ENCODE measurements around the gene CD248. TPM values are rescaled to one million over a fixed set of nuclear protein-coding genes. Genes with fewer than 3 reads are reported as not detected.
"Not testable (repeated sequence)": the region's sequence is repeated elsewhere in the genome, so short reads cannot be mapped to it uniquely, and the experiment has no call there.

Gene CD248
- total RNA-seq, 1 experiment from 2014 or later = not detected

DNA sequence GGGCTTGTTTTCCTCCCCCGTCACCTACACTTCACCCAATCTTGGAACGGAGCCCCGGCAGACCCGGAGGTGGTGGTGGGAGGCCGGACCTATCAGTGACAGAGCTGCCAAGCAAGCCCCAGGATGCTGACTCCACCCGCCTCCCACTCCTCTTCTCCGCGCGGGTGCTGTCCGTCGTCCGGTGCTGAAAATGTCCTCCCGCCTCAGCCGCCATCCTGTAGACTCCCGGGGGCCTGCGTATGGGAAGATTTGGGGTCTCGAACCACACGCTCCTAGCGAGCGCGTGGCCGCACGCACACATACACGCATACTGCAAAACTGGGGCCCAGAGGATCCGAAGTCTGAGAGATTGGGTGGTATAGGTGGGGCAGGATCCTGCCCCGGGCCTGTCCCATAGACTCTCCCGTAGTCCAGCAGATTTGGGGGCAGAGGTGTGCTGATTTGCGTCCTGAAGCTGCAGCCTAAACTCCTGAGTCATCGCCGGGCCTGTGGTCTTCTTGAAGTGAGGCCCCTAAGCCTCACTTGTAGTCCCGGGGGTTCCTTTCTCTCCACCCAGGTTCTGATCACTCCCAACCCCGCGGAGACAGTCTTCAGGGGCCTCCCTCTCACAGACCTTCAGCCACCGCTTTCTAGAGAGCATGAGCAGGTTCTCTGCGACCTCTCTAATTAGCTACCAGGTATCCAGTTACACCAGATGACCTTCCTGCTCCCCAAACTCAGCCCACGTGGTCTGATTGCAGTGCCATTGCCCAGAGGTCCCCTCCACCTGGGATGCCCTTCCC lies 27.1 kb downstream of the CD248 start:
- DNase-seq (ENCODE audit: low spot score) = no peak

DNA sequence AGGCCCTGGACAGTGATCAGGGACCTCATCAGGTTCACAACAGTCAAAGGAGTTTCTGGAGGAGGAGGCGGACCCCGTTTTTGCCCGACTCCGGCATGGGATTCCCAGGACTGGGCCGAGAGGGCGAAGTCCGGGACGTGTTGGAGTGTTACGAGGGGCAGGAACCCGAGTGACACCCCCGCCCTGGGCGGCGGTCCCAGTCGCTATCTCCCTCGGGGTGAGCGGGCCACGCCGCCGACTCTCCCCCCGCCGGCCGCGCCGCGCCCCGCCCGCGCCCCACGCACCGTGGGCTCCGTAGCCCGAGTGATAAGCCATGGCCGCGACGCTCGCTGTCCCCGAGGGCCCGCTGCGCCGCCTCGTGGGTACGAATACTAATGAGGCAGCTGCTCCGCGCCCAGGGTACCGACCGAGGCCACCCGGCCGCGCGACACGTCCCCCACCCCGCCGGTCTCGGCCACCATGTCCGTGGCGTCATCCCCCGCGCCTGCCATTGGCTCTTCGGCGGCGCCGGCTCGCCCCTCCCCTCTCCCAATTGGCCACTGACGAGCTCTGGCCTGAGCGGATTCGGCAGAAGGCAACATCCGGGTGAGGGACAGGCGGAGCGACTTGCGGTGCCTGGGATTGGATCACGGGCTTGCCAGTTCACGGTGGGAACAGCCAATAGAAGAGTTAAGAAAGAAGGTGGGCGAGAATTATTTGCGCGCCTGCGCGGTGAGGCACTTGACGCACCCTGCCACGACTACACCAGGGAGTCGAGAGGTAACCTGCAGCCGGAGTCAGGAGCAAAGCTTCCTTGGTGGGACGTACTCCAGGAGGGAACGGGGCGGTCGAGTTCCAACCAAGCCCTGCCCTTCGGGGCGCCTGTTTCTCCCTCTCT lies 27.9 kb downstream of the CD248 start, which contains the start of gene YIF1A:
Gene YIF1A, minus strand, starts transcription at position 473 of the 877 bp plus-strand sequence. Its CDS starts 158 bp downstream, at position 315.
- peak; percentile 98 for DNase-seq (ENCODE audit: low spot score)

DNA sequence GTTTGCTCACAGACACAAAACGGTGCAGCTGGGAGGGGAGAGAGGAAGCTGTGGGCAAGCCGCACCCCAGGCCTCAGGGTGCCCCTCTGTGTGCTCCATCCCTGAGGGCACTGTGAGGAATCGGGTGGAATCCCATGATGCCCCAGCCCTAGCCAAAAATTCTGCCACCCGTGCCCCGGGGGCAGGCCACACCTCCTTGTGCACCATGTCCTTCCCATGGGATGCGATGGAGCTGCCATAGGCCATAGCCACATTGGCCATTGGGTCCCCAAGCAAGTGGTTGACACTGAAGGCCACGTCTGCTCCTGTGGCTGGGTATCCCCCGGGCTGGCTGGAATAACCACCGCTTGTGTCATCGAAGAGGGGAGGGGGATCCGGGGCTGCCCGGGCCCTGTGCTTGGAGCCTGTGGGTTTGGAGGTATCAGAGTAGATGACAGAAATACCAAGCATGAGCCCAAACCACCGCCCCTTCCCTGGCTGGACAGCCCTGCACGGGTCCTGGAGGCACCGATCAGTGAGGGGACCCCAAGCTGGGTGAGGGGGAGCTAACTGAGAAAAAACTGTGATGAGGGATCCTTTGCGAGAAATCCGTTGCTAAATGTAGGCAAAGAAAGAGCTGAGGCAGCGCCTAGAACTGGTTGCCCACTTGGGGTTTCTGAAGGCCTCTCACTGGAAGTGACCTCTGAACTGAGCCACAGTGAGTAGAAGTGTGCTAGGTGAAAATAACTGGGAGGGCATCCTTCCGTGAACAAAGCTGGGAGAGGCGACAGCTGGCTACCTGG lies 28.8 kb downstream of the CD248 start:
- peak; percentile 12 for DNase-seq (ENCODE audit: low spot score)

DNA sequence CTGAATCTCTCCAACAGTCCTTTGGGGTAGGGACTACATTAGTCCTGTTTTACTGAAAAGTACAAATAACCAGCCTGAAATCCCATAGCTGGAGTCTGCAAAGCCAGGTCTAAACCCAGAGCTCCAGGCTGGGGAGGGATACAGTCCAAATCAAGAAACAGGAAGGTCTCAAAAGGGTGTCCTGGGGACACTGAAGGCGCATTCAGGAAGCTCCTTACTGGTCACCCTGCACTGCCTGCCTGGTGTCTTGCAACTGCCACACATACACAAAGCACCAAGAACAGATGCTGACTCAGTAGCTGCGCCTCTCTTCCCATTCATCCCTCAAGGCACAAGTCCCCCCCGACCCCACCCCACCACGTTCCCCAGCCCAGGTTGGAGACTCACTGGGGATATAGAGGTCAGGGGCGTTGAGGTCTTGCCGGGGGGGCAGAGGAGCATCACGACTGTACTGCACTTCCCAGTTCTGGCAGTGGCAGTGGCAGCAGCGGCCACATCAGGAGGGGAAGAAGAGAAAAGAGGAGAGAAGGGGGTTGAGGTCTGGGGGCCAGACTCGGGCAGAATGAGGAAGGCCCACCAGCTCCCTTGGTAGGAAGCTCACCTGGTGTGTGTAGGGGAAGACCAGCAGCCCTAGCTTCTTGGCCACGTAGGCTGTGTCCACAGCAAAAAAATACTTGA lies 29.5 kb downstream of the CD248 start:
- no peak for DNase-seq (ENCODE audit: low spot score)

DNA sequence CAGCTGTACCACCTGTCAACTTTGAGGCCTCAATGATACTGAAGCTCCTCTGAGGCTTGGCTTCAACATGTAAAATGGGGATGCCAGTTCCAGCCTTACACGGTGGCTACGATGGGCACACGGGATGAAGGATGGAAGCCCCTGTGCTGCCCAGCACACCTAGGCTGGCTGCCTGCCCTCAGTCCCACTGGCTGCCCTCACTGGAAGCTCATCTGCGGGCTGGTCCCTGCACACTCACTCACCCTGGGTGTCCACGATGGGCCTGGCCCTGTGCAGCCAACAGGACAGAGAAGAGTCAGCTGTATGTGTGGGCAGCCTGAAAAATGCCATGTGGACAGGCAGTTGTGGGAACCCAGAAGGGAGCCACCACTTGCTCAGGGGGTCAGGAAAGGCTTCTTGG lies 30.1 kb downstream of the CD248 start:
- DNase-seq (ENCODE audit: low spot score) = no peak

DNA sequence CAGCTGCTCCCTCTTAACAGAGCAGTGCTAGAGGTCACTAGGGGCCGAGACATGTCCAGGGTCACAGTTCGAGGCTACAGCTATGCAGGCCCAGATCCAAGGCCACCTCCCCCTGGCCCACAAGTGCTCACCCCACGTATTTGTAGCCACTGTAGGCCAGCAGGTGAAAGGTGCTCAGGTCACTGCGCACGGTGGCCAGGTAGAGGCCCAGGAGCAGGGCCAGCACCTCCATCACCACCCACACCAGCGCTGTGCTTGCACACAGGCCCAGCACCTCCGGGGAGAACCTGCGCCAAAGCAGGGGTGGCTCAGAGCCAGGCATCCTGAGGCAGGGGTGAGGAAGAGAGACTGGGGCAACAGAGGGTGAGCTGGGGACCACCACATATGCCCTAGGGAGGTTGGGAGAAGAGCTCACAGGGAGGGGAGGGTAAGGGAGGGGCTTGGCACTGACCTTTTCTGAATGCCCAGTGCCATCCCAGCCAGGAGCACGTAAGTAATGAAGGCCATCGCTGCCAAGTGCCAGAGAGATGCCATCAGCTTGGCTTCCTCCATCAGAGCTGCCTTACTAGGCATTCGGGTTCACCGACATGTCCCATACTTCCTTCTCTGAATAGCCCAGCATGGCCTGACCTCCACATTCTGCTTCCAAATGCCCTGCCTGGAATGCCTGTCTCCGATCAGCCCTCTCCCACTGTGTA lies 31.4 kb downstream of the CD248 start:
- no peak for DNase-seq (ENCODE audit: low spot score)

DNA sequence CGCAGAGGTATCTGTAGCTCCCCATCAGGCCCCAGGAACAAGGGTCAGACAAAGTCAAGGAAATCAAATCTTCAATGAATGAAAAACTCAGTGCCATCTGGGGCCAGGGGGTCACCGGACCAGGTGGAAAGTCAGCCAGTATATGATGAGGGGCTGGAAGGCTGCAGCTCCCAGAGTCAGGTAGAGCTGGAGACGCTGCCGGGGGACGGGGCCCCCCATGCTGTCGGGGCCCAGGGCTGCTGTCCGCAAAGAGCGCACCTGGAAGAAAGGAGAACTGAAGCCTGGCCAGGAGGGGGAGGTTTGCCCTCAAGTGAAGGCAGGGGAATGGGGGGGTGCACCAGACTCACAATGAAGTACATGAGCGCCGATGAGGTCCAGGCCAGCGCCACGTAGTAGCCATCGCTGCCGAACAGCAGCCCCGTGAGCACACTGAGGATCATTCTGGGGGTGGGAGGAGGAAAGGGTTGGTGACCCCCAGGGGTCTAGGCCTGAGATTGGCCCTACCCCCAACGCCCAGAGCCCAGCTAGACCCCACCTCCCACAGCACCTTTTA lies 32.2 kb downstream of the CD248 start:
- DNase-seq (ENCODE audit: low spot score) = no peak

DNA sequence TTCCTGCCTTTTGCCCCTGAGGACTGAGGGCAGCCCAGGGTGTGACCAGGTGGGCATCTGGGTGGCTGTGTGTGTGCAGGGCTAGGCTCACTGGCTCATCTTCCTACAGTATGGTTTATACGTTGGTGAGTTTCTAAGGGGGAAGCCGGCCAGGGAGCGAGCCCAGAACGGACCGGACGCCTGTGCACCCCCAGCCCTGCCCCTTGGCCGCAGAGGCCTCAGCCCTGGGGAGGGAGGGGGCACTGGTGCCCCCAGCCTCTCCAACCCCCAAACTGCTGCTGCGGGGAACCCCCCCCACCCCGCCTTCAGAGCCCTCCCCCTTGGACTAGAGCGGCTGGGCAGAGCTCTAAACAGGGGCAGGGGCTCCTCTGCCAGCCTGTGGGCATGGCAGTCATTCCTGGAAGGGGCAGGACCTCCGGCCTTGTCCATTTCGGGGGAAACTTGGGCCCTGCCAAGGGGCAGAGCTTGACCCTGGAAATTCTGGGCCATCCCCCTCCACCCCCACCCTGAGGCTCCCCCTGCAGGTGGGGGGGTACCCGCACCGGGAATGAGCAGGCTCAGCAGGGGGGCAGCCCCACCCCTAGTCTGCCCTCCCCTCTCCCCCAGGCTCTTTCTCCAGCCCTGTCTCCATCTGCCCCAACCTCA lies 33.3 kb downstream of the CD248 start:
- no peak for DNase-seq (ENCODE audit: low spot score)

DNA sequence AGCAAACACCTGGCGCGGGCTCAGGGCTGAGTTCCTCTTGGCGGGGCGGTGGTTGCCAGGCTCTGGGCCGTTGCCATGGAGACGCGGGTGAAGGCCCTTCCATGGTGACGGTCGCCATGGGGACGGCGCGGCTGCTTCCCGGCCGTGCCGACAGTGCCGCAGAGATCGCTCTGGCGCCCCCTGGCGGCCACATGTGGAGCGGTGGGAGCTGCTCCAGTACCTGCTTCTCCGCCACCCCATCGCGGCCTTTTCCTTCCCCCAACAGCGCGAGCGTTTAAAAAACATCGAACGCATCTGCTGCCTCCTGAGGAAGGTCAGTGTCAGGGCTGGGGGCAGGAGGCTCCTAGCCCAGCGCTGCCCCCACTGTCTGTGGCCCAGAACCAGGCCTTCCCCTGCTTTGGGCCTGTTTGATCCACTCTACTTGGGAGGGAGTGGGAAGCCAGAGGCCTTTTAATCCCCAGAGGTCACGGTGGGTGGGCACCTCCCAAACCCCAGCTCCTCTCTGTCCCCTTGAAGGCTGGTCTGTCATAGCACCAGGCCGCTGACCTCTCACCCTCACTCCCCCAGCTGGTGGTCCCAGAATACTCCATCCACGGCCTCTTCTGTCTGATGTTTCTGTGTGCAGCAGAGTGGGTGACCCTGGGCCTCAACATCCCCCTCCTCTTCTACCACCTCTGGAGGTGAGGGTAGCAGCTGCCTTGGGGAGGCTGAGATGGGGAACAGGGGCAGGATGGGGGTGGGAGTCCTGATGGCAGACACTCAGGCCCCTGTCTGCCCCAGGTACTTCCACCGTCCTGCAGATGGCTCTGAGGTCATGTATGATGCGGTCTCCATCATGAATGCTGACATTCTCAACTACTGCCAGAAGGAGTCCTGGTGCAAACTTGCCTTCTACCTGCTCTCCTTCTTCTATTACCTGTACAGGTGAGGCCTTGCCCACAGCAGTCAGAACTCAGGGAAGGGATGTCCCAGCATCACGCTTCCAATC lies 34.1 kb downstream of the CD248 start:
- peak; percentile 80 for DNase-seq (ENCODE audit: low spot score)

DNA sequence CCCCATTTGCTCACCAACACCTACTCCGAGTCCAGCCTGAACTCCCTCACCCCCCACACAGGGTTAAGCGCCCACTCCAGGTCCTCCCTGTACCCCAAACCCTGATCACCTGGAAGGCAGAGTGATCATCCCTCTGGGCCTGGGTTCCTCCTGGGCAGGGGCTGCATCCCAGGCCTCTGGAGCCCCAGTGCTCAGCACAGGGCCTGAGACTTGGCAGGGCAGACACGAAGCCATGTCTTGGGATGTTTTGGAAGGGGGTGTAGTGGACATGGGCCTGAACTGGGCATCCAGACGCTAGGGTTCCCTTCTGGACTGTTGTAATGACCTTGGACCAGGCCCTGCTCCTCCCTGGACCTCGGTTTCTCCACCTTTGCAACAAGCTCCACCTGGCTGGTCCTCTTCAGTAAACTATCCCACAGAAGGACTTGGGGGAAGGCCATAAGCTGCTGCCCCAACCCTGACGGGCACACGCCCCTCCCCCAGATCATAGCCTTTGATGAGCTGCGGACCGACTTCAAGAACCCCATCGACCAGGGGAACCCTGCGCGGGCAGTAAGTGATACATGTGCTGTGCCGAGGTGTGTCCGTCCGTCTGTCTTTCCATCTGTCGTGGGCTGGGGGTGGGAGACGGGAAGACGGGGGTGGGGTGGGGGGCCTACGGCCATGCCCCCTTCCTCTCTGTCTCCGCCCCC lies 34.9 kb downstream of the CD248 start:
- DNase-seq (ENCODE audit: low spot score) = no peak

DNA sequence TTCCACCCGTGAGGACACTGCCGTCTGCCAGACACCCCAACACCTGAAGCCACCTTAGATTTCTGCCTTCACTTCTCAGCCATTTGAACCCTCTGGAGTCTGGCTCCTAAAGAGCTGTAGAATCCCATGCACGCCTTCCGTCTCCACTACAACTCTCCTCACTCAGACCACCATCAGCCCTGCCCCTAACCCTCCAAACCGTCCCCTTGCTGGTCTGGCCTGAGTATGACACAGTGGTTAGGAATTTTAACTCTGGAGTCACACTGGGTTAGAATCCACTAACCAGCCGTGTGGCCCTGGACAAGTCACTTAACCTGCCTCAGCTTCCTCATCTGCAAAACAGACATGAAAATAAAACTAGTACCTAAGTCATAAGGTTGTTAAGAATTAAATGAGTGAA lies 35.8 kb downstream of the CD248 start:
- DNase-seq (ENCODE audit: low spot score) = no peak

DNA sequence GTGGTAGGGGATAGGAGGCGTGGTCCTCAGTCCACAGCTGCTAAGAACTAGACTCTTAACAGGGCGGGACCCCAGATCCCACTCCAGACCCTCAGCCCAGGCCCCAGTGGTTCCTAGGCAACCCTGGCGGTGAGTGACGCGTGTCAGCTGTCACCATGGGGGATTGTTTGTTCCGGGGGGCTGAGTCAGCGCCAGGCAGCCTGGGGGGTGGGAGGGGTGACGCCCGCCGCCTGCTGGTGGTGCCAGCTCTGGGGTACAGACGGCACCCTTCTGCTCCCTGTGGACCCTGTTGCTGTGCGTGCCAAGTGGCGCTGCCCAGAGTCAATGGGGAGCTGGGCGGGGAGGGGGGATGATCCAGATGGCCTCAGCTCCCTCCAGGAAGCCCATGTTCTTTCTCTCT lies 36.4 kb downstream of the CD248 start:
- DNase-seq (ENCODE audit: low spot score) = no peak

DNA sequence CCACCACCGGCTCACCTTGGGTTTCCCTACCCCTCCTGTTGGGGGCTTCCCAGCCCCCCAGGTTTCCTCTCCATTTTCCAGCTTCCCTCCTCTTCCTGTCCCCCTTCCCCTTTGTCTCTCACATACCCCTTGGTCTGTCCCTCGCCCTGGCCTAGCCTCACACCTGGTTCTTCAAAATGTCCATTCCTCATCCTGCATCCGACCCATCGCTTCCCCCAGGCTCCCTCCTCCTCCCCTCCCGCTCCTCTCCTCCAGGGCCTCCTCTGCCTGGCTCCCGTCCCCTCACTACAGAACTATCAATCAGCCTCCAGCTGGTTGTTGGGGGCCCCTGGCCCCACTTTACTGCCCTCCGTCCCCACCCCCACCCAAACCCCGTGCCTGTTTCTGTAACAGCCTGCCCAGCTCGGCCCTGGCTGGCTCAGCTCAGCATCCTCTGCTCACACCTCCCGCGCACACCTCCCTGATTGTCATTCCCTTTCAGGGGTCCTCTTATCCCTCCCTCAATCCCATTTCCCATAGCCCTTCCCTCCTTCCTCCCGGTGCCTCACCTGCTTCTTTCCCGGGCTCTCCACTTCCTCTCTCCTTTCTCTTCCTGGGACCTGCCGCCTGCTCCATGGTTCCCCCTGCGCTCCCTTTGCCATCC lies 37.6 kb downstream of the CD248 start:
- no peak for DNase-seq (ENCODE audit: low spot score)

DNA sequence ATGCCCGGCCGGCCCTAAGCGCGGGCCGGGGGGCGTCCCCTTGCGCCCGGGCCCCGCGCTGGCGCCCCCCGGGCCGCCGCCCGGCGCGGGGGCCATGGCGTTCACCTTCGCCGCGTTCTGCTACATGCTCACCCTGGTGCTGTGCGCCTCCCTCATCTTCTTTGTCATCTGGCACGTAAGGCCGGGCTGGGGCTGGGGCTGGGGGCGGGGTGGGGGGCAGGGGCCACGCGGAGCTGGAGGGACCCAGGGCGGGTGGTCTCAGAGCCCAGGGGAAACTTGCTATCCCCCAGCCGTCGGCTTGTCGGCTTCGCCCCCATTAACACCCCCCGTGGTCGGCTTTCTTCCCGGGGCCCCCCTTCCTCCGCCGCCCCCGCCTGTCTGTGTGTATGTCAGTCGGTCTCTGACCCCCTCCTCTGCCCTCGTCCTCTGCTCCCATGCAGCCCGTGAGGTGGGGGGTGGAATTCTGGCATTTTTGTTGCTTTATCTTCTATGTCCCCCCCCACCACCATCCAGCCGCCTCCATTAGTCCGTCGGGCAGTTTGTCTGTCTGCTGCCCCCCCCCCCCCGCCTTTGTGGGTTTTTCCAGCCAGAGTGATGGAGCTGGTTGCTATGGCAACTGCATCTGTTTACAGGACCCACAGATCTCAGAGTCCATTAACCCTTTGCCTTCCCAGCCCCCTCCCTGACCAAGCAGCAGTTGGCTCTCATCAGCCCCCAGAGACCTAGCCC lies 38.3 kb downstream of the CD248 start:
- DNase-seq (ENCODE audit: low spot score) = no peak

DNA sequence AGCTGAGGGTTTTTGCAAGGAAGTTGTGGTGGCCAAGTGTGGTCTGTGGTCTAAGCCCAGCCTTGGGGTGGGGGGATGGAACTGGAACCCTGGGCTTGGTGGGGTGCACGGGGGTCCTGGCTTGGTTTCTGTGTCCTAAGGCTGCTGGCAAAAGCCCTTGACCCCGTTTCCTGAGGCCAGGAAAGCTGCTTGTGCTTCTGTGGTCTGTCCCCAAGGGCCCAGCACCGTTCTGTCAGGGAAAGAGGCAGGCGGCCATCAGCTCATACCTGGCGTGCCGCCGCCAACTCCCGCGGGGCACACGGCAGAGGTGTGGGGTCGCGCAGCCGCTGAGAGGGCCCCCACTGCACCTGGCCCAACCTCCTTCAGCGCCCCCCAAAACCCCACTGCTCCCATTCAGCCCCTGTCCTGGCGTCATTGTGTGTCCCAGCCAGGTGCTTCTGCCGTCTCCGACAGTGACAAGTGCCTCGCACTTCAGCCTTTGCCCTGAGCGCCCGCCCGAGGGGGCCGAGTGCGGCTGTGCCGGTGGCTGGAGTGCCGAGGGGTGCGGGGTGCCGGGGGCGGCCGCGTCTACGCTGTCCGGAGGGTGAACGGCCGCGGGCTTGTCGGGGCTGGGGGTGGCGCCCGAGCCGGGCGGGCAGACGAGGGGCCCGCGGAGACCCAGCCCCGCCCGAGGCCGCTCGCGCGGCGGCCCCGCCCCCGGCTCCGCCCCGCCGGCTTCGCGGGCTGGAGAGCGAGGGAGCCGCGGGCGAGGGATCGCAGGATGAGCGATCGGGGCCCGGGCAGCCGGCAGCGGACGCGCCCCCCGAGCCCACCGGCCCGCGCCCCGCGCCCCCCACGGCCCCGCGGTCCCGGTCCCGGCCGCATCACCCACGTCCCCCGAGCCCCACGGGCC lies 39.1 kb downstream of the CD248 start, which contains the start of gene CNIH2:
Gene CNIH2, plus strand, starts transcription at position 705 of the 892 bp plus-strand sequence. CDS start 282 bp downstream, outside the sequence.
- no peak for DNase-seq (ENCODE audit: low spot score)

DNA sequence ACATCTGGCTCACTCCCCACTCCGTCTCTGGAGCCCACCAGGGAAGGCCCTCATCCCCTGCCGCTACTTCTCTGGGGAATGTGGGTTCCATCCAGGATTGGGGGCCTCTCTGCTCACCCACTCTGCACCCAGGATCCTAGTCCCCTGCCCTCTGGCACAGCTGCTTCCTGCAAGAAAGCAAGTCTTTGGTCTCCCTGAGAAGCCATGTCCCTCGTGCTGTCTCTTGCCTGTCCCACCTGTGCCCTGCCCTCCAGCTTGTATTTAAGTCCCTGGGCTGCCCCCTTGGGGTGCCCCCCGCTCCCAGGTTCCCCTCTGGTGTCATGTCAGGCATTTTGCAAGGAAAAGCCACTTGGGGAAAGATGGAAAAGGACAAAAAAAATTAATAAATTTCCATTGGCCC lies 39.8 kb downstream of the CD248 start:
- not testable (repeated sequence) for DNase-seq (ENCODE audit: low spot score)
